Activated CD8-positive, alpha-beta memory T cell treated with anti-CD3 and anti-CD28 coated beads, Interleukin-2, amount 50 U/mL, for 1 hour (primary cell): ENCODE measurements around the gene LAMA4.
"Not testable (repeated sequence)": the region's sequence is repeated elsewhere in the genome, so short reads cannot be mapped to it uniquely, and the experiment has no call there.

Experiments used
- DNase-seq: peaks from one replicate; pipeline ENCODE4 v3.0.0-alpha.2; 2020; ENCODE audit errors: extremely low read depth

Gene LAMA4

DNA sequence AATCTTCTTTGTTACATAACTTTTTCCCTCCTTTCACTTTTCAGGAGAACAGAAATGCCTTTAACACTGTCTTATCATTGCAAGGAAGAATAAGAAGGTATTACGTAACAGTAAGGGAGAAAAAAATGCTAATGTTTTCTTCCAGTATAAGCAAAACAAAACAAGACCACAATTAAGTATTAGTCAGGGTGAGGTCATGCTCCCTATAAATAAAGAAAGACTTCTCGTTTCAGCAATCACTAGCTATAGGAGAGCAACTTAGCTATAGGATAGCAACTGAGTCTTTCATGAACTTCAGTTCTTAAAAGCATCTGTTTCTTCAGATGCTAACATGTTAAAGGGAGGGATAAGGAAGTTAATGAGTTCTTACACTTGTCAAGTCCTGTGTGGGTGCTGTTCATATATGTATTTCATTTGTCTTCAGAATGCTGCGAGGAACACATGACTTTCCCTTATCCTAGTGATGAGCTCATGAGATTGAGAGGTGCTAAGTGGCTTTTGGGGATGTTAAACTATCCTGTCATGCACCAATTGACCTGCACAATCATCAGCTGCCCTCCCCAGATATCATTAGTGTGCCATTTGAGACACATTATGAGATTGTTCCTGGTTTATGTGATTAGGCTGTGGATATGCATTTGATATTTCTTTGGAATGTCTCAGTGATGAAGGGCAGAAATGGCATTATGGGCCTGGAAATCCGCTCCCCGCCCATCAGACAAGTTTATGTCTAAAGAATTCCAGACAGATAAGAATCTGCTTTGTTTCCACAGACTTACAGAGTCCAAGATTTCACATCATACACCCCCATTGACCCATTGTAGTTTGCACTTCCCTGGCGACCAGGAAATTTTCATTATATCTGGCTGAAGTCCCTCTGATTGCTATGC lies 37.5 kb downstream of the LAMA4 start:
- no peak for DNase-seq

DNA sequence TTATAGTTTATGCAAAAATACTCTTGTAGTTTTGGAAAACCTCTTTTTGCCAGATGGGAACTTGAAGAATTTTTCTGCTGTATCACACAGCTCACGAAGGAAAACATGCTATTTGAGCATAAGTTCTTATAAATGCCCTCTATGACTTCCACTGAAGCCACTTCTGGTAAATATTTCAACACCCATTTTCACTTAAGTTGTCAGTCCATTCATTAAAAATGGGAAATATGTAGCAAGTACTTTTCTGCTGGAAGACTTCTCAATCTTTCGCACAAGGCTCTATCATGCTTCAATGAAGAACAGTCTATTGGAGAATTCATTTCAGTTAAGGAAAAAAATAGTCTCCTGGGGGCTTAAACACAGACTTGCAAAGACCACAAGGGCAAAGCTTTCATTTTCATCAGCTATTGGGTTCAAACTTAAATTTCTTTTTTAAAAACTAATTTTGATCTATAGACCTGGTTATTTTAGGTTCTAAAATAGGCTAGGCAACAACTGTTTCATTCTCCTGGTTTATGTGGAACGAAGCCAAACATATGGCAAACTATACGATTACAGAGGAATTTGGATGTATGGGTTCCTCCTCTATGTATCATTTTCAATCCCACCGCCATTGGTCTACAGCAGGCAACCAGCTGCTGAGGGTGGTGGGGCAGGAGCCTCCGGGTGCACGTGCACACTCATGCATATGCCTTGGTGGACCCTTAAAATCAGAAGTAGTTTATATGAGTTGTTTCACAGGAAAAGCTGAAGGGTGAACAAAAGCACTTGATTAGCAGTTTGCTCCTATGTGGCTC lies 38.7 kb downstream of the LAMA4 start:
- no peak for DNase-seq

DNA sequence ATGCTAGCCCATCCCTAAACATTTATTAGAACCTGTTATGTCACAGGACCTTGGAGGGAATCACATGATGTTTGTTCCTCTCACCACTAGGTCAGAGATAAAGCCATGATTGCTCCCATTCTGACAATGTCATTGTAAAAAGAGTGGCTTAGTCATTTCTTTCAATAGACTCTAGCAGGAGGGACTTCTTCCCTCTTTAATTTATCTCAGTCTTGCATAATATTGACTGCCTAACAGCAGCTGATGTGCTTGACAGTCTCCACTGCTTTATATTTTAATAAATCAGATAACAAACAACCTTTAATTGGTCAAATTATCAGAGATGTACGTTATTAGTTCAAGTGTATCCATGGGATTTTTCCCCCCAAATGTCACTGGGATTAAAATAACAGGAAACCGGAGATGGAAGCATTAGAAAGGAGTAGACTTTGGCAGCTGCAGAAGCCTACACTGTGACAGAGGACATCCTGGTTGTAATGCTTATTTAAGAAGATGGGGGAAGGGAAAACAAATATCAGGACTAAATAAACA lies 39.6 kb downstream of the LAMA4 start:
- DNase-seq, result no peak

DNA sequence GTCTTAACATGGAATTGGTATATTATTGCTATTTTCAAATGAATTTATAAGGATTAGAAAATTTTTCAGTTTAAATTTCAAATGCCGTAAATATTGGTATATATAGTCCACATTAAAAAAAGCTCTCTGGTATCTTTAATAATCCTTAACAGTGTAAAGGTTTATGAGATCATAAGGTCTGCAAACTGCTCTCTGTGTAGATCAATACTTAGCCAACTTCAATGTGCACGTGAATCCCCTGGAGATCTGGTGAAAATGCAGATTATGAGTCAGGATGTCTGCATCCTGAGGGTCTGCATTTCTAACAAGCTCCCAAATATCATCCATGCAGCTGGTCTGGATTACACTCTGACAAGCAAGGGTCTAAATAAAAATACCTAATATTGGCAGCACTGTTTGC lies 43.5 kb downstream of the LAMA4 start:
- DNase-seq, result no peak

DNA sequence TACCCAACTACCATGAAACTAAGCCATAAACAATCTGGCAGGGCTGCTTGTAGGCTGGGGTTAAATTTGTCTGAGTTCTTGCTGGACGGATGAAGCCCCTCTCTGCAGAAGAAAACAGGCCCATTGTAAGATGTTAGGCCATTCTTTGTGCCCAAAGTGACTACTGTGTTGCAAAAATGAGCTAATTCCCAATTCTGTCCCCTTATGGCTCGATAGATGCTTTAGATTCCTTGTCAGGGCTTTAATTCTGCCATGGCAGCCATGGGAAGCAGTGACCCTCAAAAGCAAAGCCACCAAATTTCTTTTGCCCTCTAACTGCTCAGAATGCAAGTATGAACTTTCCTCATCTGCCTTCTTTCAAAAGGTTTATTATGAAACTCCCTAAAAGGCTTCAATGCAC lies 45.2 kb downstream of the LAMA4 start:
- no peak for DNase-seq

DNA sequence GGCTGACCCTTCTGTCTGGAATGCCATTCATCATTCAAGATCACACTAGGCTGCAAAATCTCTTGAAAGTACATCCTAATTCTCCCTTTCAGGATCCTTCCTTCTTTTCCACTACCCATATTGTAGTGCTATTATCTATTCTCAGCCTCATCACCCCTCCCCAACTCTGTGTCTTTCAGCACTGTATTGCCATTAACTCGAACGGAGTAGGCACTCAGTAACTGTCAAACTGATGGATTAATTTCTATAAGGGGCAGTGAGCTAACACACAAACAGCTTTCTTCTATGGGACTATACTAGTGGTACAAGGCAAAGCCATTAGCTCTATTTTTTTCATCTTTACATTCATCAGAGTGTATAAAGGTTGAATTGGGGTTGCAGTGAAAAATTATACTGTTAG lies 46.6 kb downstream of the LAMA4 start:
- DNase-seq, result no peak

DNA sequence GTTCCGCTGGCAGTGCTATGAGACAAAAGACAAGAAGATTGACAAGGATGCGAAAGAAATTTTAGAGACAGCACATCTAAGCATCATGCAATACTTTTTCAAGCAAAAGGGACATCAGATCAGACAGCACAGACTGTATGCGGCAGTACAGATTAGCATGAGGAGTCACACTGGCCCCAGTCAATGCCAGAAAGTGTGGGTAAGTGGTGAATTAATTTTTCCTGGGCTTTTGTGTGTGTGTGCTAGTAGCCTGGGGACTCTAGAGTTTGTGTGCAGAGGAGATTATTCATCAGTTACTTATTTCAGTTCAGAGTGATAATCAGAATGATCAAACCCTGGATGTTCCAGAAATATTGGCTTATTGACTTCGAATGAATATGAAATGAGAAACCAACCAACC lies 47.2 kb downstream of the LAMA4 start:
- no peak for DNase-seq

DNA sequence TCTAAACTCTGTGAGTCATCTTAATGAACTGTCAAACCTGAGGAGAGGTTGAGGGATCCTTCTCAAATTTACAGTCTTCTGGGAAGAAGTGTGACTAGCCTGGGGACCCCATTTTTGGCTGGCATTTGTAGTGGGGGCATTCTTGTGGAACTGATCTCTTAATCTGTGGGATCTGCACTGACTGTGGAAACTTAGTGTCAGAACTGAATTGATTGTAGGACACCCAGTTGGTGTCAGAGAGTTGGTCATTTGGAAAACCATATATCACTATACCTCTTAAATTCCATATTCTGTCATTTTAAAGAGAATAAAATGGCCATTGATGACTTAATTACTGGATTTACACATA lies 48.3 kb downstream of the LAMA4 start:
- DNase-seq, result no peak

DNA sequence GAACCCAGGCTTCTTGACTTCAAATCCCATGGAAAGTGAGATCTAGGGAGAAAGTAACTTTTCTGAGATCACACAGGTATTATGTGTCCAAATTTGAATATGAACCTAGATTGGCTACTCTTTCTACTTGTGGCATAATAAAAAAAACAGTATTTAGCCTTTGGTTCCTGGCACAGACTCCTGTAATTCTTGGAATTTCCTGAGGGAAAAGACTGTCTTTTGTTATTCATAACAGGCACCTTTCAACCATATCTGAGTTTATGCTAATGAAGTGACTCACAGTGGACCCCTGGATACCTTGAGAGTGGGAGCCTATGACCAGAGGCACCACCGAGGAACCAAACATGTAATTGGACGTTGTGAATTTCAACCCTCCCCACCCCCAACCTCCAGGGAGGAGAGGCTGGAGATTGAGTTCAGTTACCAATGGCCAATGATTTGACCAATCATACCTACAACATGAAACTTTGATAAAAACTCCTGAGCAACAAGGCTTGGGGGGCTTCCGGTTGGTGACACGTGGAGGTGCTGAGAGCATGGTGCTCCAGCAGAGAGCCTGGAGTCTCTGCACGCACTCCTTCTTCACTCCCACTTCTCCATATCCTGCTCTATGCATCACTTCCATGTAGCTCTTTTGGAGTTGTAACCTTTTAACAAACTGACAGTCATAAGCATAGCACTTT lies 48.8 kb downstream of the LAMA4 start:
- no peak for DNase-seq

DNA sequence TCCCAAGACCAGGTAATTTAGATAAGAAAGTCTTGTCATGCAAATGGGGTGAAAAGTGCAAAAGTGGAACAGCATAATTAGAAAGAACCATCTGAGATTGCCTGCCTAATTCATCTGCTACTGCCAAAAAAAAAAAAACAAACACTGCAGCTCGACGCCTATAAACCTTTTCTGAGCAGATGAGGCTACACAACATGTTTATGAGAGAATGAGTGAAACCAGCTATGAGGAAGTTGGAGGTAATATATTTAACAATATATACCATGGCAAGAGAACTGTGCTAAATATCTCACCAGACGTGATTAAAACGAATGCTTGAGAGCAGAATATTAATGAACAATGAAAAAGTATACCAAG lies 50.0 kb downstream of the LAMA4 start:
- no peak for DNase-seq

DNA sequence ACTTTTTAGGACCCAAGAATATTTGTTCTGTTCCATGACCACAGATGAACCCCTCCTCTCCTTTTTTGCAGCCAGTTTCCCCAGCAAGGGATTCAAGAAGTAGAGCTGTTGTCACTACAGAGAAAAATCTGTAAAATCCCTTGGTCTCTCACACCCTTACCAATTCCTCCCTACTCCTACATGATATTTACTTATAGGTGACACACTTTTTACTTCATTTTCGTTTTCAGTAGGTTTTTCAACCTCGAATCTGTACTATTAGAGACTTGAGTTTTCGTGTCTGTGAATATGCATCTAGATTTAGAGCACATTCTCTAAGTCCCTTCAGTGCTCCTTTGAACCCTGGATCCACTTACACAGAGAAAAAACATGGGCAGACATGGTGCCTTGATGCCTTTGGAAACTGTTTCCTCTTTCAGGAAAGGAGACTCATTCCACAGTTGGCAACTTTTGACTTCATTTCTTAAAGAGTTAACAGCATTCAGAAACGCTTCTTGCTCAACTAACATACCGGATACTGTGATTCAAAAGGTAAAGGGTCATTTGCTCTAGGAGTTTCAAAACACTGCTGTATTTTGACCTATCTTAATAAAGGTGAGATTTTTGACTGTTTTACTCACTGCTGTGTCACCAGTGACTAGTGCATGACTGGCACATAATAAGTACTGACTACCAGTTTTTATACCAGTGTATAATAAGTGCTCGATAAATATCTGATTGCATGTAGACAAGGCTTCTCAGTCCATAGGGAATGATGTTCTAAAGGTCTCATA lies 50.6 kb downstream of the LAMA4 start:
- DNase-seq, result no peak

DNA sequence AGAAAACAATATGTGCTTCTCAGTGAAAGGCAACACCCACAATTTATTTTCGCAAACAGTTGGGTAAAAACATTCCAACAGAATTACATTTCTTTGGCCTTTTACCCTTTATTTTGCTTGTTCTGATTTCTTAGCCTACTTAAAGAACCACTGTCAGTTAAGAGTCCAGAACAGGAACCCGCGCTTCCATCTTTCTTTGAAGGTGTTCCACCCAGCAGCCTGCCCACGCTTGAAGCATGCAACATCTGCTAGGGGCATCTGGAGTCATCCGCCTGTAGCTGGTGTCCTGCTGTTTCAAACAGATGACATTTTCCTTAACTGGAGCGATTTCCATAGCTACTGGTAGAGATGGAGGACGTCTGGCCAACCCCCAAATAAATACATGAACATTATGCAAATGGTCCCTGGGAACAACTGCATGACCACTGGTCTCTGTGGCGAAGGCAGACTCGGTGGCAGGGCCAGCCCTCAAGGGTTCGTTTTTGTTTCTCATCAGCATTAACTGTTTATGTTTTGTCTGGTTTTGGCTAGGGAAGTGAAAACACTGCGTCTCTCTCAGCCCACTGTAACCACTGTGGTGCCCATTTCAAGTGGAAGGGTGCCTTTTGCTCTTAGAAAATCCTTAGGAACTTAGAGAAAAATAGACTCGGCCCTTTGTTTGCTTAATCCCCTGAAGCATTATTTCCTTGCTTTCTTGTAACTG lies 51.6 kb downstream of the LAMA4 start:
- DNase-seq, result no peak

DNA sequence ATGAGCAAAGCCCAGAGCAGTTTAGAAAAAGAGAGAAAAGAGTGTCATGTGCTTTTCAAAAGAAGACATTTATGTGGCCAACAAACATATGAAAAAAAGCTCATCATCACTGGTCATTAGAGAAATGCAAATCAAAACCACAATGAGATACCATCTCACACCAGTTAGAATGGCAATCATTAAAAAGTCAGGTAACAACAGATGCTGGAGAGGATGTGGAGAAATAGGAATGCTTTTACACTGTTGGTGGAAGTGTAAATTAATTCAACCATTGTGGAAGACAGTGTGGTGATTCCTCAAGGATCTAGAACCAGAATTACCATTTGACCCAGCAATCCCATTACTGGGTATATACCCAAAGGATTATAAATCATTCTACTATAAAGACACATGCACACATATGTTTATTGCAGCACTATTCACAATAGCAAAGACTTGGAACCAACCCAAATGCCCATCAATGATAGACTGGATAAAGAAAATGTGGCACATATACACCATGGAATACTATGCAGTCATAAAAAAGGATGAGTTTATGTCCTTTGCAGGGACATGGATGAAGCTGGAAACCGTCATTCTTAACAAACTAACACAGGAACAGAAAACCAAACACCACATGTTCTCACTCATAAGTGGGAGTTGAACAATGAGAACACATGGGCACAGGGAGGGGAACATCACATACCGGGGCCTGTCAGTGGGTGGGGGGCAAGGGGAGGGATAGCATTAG lies 54.0 kb downstream of the LAMA4 start:
- DNase-seq, result not testable (repeated sequence)

DNA sequence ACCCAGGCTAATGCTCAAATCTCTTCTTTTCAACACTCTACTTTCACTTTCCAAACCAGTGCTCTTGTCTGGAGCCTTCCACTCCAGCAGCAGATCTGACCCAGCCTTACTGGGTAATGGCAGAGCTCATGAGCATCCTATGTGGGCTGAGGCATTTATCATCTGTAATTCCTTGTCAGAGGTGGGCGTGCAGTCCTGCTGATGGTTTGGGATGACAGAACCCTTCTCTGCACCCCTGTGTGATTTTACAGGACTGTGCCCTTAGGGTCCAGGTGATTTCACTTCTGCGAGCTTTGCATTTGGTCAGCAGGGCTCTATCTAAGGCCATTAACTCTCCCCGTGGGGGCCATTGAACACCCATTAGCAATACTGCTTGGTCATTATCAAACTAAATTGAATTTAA lies 55.4 kb downstream of the LAMA4 start:
- DNase-seq, result no peak

DNA sequence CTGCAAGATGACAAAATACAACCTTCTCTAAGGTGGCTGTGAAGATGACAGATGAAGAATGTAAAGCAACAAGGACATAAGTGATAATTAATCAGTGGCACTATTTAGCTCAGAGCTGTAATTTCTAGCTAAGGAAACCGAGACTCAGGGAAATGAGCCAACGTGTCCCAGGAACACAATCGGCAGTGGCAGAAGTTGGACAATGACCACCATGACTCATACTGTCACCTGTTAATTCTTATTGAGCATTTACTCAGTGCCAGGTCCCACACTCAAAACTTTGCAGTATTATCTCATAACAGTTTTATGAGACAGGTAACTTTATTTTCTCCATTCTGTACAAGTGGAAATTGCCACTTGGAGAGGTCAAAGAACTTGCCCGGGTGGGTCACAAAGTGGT lies 55.8 kb downstream of the LAMA4 start:
- DNase-seq, result no peak

DNA sequence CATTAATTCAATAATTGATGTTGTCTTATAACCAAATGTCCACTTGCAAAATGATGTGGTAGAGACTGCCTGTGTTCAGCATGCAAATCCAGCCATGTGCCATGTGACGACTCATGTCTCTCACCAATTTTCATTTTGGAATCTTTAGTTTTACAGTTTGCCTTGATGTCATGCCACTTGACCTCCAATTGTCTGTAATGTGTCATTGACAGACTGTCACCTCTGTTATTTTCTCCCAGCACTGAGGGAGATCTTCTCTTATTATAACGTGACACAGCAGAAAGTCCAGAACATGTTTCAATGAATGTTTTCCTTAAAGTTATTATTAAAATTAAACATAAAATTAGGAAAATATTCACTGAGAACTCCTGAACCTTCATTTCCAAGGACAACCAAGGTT lies 56.7 kb downstream of the LAMA4 start:
- no peak for DNase-seq

DNA sequence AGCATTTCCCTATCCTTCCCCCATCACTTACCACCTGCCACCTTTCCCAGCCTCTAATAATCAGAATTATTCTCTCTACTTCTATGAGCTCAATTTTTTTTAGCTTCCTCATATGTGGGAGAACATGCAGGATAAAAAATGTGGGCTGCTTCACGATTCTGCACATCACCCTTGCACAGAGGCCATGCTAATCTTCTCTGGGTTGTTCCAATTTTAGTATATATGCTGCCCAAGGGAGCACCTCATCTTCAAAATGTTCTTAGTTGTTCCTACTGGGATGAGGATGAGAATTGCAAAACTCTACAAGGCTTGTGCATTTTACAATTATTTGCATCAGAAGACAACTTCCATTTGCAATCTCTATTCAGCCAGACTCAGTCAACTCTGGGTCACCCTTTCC lies 58.1 kb downstream of the LAMA4 start:
- DNase-seq, result no peak

DNA sequence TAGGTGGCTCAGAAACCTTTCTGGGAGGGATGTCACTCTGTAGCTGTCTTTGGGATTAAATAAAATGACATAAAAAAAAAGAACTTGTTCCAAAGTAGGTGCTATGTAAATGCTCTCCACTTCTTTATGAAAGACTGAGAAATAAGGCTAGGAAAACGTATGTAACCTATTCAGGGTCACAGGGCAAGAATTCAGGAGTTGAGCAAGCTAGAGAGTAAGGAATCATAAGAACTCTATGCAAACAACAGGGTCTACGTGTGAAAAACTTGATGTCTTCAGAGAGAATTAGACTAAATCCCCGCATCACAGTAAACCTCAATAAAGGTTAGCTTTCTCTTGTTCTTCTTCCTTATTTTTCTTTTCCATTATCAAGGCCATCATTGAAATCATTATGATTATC lies 59.2 kb downstream of the LAMA4 start:
- DNase-seq, result no peak

DNA sequence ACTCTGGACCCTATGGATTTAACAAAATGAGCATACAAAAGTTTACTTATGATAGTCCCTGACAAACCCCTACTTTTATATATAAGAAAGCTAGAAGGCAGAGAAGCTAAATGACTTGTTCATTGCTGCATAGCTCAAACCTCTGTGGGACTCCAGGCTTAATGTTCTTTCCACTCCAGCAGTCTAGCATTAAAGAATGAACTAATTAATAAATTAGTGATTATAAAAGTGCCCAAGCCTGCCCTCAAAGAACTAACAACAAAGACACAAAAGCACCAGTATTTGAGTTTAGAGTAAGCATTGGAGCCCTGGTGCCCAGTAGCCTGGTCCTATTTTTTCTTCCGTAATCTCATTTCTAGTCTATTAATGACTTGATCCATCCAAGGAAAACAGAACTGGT lies 59.9 kb downstream of the LAMA4 start:
- DNase-seq, result no peak

DNA sequence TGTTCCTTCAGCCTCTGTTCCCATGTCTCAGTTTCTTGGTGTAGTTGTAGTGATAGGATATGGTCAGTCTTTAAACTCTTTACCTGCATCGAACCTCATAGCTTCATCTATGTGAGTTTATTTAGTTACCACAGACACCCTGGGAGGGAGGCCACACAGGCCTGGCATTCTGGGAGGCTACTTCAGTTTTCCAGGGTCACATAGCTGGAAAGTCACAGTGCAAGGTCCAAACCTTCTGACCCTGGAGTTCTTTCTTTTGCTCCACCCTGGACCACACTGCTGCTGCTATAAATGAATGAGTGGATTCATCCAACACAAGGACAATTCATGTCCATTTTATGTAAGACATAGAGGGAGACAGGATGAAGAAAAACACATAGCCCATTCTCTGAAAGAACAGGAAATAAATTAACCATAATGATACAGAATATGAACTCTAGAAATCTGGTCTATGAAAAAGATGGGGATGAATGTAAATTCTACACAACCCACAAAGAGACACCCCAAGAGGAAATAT lies 60.8 kb downstream of the LAMA4 start:
- no peak for DNase-seq
